ENCODE data around the gene DKKL1.

- TF ChIP-seq CTCF (IDR thresholded peaks at IDR 0.05) = no peak
- no peak for TF ChIP-seq POLR2A (IDR thresholded peaks at IDR 0.05)
Observed at GRCh38 chr19:49407079-49407478, 43.4 kb downstream of the DKKL1 start.
